ENCODE measurements around the gene MTURN.

MTURN gene

GRCh38 chr7:30191809-30192208 lies 57.0 kb downstream of the MTURN start:
- H3K4me3 ChIP-seq (ENCODE audit: low read length) = no peak overlapping the region
- no peak for DNase-seq (ENCODE audit: low read depth, low spot score)

GRCh38 chr7:30193336-30193943 lies 58.7 kb downstream of the MTURN start:
- H3K4me3 ChIP-seq (ENCODE audit: low read length) = no peak overlapping the region
- DNase-seq (ENCODE audit: low read depth, low spot score) = no peak

GRCh38 chr7:30196408-30196807 lies 61.6 kb downstream of the MTURN start:
- H3K4me3 ChIP-seq (ENCODE audit: low read length) = no peak overlapping the region
- DNase-seq (ENCODE audit: low read depth, low spot score) = peak; percentile 5

DNA sequence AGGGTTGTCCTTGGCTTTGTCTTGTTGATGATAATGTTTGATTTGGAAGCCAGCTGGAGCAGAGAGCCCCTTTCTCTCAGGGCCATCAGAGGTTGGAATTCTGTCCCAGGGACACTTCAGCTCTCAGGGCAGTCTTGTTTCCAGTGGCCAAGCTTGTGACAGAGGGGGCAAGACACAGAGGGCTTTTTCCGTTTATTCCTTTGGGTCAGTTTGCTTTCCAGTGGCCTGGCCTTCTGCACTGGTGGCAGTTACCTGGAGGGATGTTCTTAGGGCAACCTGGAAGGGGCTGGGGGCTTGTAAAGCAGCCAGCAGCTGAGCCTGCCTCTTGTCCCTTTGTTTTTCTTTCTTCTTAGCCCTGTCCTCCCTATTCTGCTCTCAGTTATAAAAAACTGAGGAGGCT lies 62.7 kb downstream of the MTURN start:
- H3K4me3 ChIP-seq (ENCODE audit: low read length) = no peak overlapping the region
- DNase-seq (ENCODE audit: low read depth, low spot score) = no peak

DNA sequence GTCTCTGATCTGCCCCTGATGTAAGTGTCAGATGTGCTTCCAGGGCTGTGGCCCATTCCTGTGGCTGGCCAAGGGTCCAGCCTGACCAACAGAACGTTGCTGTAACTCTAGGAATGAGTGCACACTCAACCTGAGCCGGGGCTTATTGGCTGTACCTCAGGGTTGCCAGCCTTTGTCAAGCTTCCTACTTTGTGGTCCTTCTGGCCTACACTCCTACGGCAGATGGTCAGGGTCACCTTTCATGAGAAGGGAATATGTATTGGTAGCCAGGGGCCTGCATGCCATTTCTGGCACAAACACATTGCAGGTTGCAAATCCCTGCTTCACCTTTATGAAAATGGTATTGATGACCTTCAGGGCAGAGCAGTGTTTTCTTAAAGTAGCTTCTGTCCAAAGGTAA lies 64.5 kb downstream of the MTURN start:
- no peak for DNase-seq (ENCODE audit: low read depth, low spot score)
- H3K4me3 ChIP-seq (ENCODE audit: low read length) = no peak overlapping the region

DNA sequence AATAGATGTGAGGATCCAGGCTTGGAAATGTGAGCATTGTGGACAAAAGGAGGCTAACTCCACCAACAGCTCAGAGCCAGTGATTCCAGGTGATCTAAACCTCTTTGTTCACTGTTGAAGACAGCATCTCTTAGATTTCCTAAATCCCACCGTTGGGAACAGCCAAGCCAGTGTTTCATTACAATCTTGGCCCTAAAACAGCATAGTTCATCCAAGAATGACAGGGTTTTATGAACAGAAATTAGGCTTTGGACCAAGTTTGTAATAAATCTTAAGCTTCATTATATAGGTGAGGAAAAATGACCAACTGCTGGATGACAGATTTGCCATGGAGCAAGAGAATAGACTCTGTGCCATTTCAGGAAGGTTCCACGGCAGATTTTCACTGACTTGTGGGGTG lies 65.8 kb downstream of the MTURN start:
- H3K4me3 ChIP-seq (ENCODE audit: low read length) = no peak overlapping the region
- DNase-seq (ENCODE audit: low read depth, low spot score) = no peak

DNA sequence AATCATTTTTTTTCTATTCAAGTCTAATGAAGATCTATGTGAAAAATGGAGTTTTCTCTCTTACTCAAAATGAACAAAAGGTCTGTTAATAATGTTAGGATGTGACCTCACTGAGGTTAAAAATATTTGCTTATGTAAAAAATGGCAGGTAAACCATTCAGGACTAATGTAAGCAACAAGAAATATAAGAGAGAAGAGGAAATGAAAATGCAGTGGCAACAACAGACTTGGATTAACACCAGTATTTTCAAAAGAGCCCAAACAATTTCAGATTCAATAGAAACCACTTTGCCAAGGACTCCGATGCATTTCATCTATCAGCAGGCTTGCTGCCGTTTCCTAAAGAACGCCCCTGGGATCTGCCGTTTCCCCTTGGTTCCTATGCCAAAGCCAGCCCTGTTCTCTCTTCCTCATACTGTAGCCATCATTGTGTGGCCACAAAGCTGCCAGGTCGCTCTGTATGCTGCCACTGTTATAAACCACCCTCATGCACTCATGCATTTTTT lies 66.4 kb downstream of the MTURN start:
- no peak overlapping the region for H3K4me3 ChIP-seq (ENCODE audit: low read length)
- DNase-seq (ENCODE audit: low read depth, low spot score) = no peak

DNA sequence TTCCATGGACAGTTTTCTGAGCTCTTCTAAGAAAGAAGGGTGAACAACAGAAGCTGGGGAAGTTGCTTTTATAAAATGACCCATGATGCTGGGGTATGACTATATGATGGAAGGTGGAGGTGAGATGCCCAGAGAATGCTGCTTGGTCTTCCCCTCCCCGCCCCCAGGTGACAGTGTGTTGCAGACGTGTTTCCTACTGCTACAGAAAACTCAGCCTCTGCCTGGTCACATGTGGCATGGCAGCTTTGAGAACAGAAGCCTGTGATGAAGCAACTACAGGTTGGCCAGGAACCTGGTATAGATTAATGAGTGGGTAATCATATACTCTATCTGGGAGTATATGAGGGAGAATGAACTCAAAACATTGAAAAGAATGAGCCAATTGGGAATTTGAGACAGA lies 67.1 kb downstream of the MTURN start:
- H3K4me3 ChIP-seq (ENCODE audit: low read length) = no peak overlapping the region
- DNase-seq (ENCODE audit: low read depth, low spot score) = no peak

DNA sequence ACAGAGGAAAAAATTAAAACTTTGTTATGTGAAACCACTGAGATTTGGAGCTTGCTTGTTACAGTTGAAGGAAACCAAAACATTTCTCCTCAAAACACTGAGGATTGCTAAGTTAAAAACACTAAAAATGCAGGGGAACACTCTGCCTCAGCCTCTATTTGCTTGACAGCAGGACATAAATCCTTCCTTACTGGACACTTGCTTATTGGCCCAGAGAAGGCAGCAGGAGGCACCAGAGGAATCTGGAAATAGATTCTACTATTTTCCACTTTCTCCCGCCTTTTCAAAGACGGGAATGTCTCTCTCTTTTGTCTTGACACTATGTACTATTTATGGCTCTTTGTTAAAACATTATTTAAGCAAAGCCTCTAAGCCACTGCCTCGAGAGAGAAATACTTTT lies 67.9 kb downstream of the MTURN start:
- no peak for DNase-seq (ENCODE audit: low read depth, low spot score)
- no peak overlapping the region for H3K4me3 ChIP-seq (ENCODE audit: low read length)

DNA sequence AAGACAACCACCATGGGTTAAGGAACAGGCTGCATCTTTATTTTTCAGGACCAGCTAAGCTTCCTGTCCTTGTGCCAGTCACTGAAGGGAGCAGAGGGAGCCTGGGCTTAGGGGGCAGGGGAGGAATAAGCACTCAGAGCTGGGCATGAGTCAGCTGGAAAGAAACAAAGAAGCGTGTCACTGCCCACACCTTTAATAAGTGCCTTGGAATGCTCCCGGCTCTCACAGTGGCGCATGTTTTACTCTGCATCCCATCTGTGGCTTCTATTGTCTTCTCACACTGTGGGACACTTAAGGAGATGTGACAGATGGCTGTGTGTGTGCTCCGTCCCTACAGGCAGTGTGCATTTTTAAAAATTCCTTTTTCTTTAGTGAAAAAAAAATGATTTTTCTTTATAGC lies 71.7 kb downstream of the MTURN start:
- DNase-seq (ENCODE audit: low read depth, low spot score) = no peak

GRCh38 chr7:30206942-30207341 lies 72.2 kb downstream of the MTURN start:
- no peak for DNase-seq (ENCODE audit: low read depth, low spot score)
- H3K4me3 ChIP-seq (ENCODE audit: low read length) = no peak overlapping the region

More for the DNA sequence above, 71.7 kb downstream of the MTURN start:
- no peak overlapping the region for H3K4me3 ChIP-seq (ENCODE audit: low read length)

DNA sequence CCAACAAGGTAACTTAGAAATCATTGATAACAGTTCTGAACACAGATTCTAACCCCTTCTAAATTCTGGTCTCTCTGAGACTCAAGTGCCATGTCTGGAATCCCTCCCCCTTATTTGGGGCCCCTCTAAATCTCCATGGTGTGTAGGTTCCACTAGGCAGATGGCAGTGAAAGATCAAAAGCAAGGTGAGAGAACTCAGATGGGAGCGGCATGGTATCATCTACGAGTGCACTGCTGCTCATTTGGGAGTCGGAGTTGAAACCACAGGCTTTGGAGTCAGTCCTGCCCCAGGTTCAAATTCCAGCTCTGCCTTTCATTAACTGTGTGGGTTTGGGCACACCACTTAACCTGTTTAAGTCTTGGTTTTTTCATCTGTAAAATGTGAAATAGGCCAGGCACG lies 72.6 kb downstream of the MTURN start:
- H3K4me3 ChIP-seq (ENCODE audit: low read length) = no peak overlapping the region
- no peak for DNase-seq (ENCODE audit: low read depth, low spot score)

DNA sequence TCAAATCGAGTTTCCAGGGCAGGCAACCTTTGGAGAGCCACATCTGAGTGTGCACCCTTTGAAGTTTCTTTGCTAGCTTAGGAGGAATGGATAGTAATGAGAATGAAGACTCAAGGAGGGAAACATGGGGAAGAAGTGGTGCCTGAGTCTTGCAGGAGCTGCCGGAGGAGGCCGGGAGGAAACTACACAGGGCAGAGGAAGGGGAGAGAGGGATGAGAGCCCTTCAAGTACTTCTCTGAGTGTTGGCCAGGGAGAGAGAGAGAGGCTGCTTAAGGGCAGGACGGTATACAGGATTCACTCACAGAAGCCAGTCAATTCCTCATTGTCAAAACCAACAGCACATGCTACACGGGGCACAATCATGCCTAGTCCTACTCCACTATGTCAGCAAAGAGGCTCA lies 75.2 kb downstream of the MTURN start:
- DNase-seq (ENCODE audit: low read depth, low spot score) = no peak
- H3K4me3 ChIP-seq (ENCODE audit: low read length) = no peak overlapping the region

Data from Jurkat, Clone E6-1 (cell line).